ENCODE data around the gene SAMD4A.
A peak's percentile ranks its signal among the peaks of the same experiment; 100 is the strongest.

The SAMD4A gene

GRCh38 chr14:54711812-54712464, 145.0 kb downstream of the SAMD4A start:
- DNase-seq = no peak

GRCh38 chr14:54712465-54713200, 145.7 kb downstream of the SAMD4A start:
- DNase-seq = no peak

DNA sequence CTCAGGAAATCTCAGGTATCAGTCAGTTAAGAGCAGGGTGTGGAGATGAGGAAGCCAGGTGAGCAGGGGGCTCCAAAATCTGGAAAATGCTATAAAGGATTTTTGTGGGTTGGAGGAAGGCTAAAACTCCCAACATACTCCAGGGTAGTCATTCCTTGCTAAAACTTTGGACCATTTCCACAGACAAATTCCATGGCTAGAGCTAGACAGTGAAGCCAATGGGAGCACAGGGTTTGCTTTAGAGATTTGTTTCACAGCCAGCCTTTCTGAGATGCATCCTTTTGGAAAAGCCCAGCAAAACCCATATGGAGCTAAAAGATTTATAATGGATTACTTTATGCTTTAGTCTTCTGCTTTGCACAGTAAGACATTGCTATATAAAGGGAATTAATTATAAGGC, 146.5 kb downstream of the SAMD4A start:
- DNase-seq = no peak

DNA sequence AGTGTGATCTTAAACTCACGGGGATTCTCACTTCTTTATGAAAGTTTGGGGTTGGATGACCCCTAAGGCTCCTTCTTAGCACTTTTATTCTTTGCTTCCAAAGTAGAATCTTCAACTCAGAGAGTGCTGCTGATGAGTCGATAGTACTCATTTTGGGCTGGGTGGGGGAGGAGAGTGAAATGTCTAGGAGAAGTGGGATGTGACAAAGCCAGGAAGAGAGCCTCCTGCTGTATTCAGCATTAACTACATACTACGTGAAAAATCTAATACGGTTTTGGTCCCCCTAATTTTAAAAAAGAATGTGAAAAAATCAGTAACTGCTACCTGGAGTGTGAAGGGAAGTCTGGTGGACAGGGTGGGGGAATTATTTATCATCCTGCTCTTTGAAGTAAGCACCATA, 148.3 kb downstream of the SAMD4A start:
- DNase-seq = no peak

DNA sequence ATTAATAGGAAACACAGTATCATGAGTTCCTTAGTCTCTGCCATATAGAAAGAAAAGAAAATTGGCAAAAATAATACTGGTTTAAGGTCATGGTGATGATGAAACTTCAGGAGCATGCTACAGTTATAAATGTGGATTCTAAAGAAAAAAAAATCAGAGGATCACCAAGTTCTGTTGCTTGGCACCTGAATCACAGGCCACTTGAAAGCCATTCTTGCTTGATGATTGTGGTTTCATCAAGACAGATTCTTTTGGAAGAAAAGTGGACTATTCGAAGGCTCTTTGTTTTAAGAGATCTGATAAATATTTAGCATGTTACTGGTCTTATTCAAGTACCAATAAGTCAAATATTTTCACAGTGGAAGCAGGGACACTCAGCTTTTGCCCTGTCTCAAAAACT, 148.9 kb downstream of the SAMD4A start:
- DNase-seq = no peak

DNA sequence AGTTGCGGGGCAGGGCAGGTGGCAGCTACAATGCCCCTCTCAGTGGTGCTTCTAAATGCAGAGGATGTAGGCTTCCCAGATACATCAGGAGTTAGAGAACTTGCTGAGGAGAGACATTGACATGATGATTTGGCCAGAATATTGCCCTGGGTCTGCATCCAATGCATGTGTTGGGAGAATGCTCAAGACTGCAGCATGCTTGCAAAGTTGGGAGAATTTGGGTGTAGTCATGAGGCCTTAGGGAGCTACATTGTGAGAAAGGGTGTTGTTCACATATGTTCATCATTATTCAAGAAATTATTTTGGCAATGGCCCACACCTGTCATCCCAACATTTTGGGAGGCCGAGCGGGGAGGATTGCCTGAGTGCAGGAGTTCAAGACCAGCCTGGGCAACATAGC, 149.9 kb downstream of the SAMD4A start:
- no peak for DNase-seq

DNA sequence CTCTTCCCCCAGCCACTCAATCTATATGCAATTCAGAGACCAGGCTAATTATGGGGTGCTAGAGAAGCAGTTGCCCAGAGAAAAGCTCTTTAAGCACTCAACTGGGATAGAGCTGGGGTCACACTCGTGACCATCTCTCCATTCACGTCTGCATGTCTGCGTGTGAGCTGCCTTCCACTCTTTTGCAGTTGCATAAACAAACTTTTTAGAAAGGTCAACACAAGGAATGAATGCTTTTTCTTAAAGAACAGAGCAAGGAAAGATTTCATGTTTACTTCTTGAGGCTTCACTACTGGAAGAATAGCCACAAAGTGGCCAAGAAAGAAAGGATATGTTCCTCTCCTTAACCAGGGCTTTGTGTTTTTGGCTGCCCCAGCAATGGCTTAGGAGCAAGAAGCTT, 151.1 kb downstream of the SAMD4A start:
- no peak for DNase-seq

GRCh38 chr14:54719406-54719805, 152.5 kb downstream of the SAMD4A start:
- no peak for DNase-seq

GRCh38 chr14:54722791-54723432, 156.0 kb downstream of the SAMD4A start:
- DNase-seq = no peak

- no peak for DNase-seq
Observed at GRCh38 chr14:54724123-54724522, 157.2 kb downstream of the SAMD4A start.

- no peak for DNase-seq
Observed at GRCh38 chr14:54724676-54725325, 157.9 kb downstream of the SAMD4A start.

DNA sequence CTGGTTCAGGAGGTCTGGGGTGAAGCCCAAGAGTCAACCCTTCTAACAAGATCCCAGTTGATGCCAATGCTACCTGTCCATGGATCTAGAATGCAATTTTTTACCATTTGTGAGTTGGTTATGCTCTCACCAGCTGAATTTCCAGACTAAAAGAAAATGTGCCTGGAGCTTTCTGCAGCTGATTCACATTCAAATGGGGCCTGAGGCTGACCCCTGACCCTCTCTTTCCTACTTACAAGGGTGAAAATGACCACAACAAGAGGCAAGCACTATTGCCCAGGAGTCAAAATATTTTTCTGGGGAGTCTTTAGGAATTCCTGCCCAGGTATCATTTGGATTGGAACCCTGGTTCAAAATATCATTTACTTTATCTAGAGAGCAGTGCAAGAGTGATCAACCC, 159.1 kb downstream of the SAMD4A start:
- DNase-seq = no peak

DNA sequence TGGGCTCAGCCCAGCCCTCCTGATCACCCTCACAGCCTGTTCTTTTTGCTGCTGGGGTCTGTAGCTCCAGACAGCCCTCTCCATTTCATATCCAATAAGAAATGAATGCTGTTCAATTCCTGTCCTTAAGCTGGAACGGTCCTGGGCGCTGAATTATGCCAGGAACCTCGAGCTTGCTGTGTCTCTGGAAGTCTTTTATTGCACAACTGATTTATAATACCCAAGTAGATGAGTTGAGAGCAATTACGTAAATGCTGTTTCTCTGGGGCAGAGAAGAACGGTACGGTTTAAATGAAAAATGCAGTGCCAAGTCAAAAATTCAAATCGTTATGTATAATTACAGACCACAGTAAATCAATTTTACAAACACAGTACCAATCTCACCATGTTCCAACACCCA, 161.0 kb downstream of the SAMD4A start:
- no peak for DNase-seq

DNA sequence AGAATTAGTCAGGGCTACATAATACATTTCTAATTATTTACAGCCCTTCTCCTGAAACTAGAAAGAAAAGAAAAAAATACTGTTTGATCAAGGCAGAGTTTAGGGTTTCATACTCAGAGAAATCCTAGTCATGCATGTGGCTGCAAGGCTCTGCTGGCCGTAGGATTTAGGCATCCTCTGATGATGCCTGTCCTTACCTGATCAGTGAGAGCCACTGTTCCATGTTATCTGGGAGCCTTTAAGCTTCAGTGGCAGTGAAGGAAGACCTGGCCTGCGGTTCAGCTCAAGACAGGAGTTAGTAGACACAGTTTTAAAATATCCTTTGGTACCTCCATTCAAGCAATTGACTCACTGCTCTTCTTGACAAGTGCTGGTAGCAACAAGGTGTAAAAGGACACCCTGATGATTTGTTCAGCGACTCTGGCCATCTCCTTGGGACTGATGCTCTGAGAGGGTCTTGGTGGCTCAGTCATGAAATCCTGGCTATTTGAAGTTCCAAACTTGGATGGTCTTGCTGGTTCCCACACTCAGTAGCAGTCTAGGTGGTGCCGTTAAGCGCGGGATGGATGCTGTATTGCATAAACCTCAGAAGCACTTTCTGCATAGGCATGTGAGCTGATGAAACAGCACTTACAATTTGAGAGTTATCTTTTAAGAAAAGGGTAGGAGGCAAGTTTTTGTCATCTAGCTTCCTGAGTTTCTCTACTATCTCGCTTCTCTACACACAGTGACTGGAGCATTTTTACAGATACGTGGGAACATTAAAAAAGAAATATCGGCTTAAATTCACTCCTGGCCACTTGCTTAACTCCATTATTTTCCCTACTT, 162.0 kb downstream of the SAMD4A start:
- no peak for DNase-seq

DNA sequence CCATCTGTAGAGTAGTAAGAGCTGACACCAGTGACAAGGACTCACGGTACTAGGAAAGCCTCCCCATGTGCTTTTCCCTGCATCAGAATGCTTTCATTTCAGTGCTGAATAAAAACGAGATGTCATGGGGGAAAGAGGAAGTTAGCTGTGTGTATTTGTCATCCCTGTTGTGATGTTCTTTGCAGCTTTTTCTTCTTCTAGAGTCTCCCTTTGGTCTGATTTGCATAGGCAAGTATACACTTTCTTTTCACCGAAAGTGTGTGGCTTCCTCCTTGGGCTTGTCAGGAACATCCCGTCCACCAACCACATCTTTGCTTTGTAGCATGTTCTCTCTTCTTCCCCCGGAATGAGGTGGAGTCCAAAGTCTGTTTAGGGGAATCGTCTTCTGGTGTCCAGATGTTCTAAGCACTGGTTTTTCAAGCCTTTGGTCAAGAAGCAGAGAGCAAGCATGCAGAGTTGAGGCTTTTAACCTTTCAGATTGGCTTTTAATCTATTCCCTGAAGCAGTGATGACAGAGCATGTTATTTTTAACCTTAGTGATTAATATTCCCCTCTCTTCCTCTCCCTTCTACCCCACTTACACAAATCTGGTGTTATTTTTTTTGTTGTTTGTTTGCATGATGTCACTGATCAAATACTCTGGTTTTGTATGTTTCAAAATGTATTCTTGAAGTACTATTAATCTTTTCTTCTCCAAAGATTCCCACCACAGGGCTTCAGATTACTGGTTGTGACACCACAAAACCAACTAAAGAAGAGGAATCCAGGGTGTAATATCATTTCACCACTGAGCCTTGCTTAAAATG, 163.4 kb downstream of the SAMD4A start:
- DNase-seq = peak; percentile 45

- no peak for DNase-seq
Observed at GRCh38 chr14:54734966-54735365, 168.0 kb downstream of the SAMD4A start.

- DNase-seq = no peak
Observed at GRCh38 chr14:54735424-54735823, 168.5 kb downstream of the SAMD4A start.

DNA sequence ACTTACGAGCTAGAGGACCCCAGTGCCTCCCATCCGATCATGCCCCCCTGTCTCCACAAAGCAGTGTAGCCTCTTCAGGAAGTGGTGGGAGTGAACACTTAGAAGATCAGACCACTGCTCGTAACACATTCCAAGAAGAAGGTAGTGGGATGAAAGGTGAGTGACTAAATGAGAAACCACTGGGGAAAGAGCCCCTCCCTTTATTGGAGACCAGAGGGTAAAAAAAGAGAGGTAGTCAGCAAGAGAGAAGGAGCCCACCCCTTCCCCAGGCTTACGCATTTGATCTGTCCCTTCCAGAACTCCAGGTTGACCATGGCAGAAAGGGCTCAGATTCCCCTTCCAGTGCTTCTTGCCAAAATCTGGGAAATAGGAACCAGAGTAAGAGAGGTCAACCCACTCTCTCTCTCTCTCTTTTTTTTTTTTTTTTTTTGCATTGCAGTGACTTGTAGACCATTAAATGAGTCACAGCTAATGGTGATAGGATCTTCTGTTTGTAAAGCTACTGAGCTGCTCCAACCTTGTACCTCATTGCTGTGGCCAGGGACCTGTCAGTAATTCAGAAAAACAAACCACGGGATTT, 170.3 kb downstream of the SAMD4A start:
- DNase-seq = peak; percentile 36

- no peak for DNase-seq
Observed at GRCh38 chr14:54738009-54738408, 171.1 kb downstream of the SAMD4A start.

DNA sequence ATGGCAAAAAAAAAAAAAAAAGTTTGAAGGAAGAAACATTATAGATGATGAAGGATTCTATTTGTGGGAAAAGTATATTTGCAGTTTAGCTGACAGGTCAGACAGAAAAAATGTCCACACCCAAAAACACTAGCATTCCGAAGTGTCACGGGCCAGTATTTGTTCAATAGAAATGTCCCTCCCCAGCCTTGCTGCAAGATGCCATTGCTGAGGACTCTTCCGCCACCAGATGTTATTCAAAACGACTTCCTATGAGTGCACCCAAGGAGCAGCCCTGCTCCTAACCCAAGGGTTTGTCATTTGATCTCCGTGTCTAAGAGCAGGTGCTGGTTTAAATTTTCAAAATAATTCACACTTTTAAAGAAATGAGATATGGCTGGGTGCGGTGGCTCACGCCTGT, 172.6 kb downstream of the SAMD4A start:
- no peak for DNase-seq
